ENCODE measurements around the gene HTR3B. TPM values are rescaled to one million over a fixed set of nuclear protein-coding genes. Genes with fewer than 3 reads are reported as not detected.
"Not testable (repeated sequence)": the region's sequence is repeated elsewhere in the genome, so short reads cannot be mapped to it uniquely, and the experiment has no call there.

Gene HTR3B
- total RNA-seq, 2 experiments from 2014 or later: not detected

DNA sequence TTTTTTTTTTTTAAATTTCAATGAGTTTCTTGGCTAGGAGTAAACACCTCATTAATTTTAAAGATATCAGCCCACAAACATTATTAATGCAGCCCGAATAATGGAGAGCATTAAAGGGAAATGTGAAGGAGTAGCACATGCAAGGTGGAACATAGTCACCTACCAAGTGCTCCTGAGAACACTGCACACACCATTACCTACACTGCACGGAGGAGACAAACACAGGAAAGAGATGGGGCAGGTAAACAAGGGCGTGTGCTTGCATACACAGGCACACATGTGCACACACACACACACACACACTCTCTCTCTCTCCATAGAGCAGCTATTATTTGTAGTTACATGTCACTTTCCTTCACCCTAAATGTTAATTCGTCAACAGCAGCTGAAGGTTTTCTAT lies 30.2 kb downstream of the HTR3B start:
- POLR2A ChIA-PET: no interaction called here
- CTCF ChIA-PET: no interaction called here

DNA sequence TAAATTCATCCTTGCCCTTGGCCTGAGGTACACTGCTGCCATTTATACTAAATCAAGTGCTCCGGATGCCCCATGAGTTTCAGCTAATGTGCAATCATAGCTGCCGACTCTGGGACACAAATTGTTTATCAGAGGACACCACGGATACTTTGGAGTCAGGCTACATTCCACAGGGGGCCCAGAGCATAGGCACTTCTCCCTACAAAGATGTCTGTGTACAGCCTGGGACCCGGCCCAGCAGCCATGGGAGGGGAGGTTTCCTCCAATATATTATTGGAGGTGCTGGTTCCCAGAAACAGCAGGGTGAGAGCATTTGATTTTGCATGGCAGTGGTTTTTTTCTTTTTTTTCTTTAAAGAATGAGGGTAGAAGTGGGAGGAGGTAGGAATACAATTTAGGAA lies 31.3 kb downstream of the HTR3B start:
- CTCF ChIA-PET: no interaction called here
- POLR2A ChIA-PET: no interaction called here

DNA sequence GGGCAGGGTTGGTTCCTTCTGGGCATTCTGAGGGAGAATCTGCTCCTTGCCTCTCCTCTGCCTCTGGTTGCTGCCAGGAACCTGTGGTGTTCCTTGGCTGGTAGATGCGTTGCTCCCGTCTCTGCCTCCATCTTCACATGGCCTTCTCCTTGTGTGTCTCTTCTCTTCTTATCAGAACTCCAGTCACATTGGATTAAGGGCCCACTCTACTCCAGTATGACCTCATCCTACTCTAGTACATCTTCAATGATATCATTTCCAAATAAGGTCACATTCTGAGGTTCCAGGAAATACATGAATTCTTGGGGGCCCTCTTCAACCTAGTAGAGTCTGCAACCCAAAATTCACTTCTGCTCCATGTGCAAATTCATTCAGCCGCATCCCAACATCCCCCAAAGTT lies 33.3 kb downstream of the HTR3B start:
- POLR2A ChIA-PET: no interaction called here
- CTCF ChIA-PET: no interaction called here

DNA sequence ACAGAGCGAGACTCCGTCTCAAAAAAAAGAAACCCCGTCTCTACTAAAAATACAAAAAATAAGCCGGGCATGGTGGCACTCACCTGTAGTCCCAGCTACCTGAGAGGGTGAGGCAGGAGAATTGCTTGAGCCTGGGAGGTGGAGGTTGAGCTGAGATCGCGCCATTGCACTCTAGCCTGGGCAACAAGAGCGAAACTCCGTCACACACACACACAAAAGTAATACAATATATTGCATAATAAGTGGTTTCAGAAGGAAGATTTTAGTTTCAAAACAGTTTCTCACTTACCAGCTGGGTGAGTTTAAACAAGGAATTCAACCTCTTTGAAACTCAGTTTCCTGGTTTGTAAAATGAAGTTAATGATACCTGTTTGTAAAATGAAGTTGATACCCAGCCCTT lies 37.7 kb downstream of the HTR3B start:
- POLR2A ChIA-PET: no interaction called here
- CTCF ChIA-PET: no interaction called here

DNA sequence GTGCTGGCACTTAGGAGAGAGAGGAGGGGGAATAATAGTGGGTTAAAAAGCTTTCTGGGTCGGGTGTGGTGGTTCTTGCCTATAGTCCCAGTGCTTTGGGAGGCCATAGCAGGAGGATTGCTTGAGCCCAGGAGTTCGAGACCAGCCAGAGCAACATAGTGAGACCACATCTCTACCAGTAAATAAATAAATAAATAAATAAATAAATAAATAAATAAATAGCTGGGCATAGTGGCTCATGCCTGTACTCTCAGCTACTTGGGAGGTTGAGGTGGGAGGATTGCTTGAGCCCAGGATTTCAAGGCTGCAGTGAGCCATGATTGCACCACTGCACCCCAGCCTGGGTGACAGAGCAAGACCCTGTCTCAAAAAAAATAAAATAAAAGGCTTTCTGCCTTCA lies 41.6 kb downstream of the HTR3B start:
- POLR2A ChIA-PET, CTCF ChIA-PET: not testable (repeated sequence)

DNA sequence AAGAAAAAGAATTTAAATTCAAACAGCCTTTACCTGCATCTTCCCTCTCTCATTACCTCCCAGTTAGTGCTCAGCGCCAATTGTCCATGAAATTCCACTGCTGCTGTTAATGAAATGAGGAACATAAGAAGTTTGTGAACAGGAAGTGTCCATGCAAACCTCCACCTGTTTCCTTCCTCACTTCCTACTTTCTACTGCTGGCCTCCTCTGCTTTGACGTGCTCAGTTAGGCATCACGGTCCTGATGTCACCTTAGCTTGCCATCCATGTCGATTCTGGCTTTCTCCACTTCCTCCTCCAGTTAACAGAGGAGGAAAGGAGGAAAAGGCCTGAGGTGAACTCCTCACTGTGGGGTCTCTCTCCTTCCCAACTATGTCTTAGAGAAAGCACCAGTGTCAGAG lies 43.4 kb downstream of the HTR3B start:
- ChIA-PET CTCF (interaction anchor here (0.6 kb wide), 1 partner anchor 150 kb away, joined by 3 read pairs; no protein-coding TSS in a partner anchor), POLR2A (no interaction called here)

GRCh38 chr11:113949891-113950290 lies 45.3 kb downstream of the HTR3B start:
- ChIA-PET CTCF (no interaction called here), POLR2A (no interaction called here)

DNA sequence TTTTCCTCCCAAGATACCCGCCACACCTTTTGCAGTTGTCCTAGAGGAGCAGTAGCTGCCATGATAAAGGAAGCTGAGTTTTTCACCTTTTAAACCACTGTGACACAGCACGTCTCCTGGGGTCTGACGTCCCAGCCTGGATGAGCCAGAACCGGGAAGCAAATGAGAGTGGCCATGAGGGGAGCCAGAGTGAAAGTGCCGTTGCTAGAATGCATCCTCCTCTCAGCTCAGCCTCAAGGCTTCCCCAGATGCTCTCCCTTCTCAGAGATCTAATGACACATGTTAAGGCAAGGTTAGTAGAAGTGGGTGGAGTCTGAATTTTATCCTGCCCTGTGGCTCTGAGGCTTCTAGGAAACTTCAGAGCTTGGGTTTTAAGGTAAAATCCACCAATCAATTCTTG lies 46.9 kb downstream of the HTR3B start:
- CTCF ChIA-PET: no interaction called here
- POLR2A ChIA-PET: no interaction called here

GRCh38 chr11:113952070-113952469 lies 47.5 kb downstream of the HTR3B start:
- CTCF ChIA-PET: interaction anchor here (0.6 kb wide), 1 partner anchor 47 kb away, joined by 3 read pairs; no protein-coding TSS in a partner anchor

GRCh38 chr11:113952588-113952987 lies 48.0 kb downstream of the HTR3B start:
- CTCF ChIA-PET: interaction anchor here (0.6 kb wide), 1 partner anchor 47 kb away, joined by 3 read pairs; no protein-coding TSS in a partner anchor
- POLR2A ChIA-PET: no interaction called here

More at GRCh38 chr11:113952070-113952469, 47.5 kb downstream of the HTR3B start:
- POLR2A ChIA-PET: no interaction called here

- CTCF ChIA-PET: no interaction called here
Observed at GRCh38 chr11:113954235-113954634, 49.6 kb downstream of the HTR3B start.

DNA sequence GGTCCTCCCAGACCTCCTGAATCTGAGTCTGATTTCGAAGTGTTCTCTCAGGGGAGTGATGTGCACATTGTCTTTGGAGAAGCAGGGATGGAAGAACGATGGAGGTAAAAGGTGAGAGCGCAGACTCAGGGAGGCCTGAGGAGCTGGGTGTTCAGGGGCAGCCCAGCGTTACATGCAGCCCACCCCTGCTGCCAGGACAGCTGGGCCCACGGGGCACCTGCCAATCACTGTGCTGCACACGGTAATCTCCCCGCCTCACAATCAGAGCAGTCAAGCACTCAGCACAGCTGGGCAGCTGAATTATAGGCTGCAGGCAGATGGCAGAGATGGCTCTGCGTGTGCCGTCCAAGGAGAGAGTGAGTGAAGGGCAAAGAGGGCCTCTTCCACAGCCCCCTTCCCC lies 52.4 kb downstream of the HTR3B start:
- ChIA-PET POLR2A (no interaction called here), CTCF (no interaction called here)

More at GRCh38 chr11:113954235-113954634, 49.6 kb downstream of the HTR3B start:
- POLR2A ChIA-PET: no interaction called here

- POLR2A ChIA-PET: no interaction called here
- CTCF ChIA-PET: no interaction called here
Observed at GRCh38 chr11:113960702-113961330, 56.2 kb downstream of the HTR3B start.

DNA sequence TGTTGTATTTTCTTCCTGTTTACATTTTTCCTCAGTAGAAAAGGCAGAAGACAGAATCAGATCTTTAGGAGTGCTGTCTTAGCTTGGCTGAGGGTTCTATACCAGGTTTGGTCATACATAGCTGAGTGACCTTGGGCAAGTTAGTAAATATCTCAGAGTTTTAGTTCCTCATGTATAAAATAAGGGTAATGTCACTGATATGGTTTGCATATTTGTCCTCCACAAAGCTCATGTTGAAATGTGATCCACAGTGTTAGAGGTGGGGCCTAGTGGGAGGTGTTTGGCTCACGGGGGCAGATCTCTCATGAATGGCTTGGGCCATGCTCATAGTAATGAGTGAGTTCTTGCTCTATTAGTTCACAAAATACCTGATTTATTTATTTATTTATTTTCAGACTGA lies 62.8 kb downstream of the HTR3B start:
- CTCF ChIA-PET: no interaction called here
- POLR2A ChIA-PET: no interaction called here

- CTCF ChIA-PET: no interaction called here
- POLR2A ChIA-PET: no interaction called here
Observed at GRCh38 chr11:113971506-113972195, 67.1 kb downstream of the HTR3B start.

GRCh38 chr11:113974741-113975470 lies 70.3 kb downstream of the HTR3B start, which contains the start of gene HTR3A:
Gene HTR3A (plus strand): TSS chr11:113975108. CDS start chr11:113975326, 218 bp downstream.
- ChIA-PET CTCF (no interaction called here), POLR2A (no interaction called here)

GRCh38 chr11:113977071-113977490 lies 72.5 kb downstream of the HTR3B start:
- CTCF ChIA-PET: interaction anchor here (0.6 kb wide), 1 partner anchor 291 kb away, joined by 4 read pairs; no protein-coding TSS in a partner anchor

DNA sequence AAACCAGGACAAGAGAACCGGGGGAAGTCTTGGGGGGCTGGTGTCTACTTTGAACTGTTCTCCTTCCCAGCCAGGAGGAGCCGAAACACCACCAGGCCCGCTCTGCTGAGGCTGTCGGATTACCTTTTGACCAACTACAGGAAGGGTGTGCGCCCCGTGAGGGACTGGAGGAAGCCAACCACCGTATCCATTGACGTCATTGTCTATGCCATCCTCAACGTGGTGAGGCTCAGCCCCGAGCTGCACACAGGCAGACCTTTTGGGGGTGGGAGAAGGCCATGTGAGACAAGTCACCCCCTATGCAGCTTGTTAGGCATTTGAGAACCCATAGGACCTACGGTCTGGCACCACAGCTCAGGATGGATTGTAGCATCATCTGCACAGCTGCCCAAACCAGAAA lies 73.1 kb downstream of the HTR3B start:
- ChIA-PET POLR2A (no interaction called here), CTCF (interaction anchor here (0.6 kb wide), 1 partner anchor 291 kb away, joined by 4 read pairs; no protein-coding TSS in a partner anchor)

More at GRCh38 chr11:113977071-113977490, 72.5 kb downstream of the HTR3B start:
- POLR2A ChIA-PET: no interaction called here

DNA sequence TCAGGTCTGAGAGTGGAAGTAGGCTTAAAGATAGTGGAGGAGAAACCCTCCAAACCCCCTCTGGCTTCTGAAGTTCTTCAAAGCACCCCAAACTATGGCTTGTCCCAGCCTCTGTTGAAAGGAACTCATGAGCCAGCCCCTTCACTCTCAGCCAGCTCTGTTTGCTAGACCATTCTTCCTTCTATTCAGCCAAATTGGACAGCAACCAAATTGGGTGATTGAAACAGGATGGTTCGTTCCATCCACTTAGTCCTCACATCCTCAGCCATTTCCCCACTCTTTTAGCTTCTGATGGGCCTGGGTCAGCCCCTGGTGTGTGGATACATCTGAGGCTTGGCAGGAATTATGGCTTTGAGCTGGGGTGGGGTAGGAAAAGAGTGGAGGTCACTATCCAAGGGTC lies 74.8 kb downstream of the HTR3B start:
- CTCF ChIA-PET: no interaction called here
- POLR2A ChIA-PET: no interaction called here

GRCh38 chr11:113980785-113981184 lies 76.2 kb downstream of the HTR3B start:
- ChIA-PET POLR2A (no interaction called here), CTCF (no interaction called here)

GRCh38 chr11:113982306-113982705 lies 77.7 kb downstream of the HTR3B start:
- POLR2A ChIA-PET: no interaction called here
- CTCF ChIA-PET: interaction anchor here (0.6 kb wide), 1 partner anchor 61 kb away, joined by 3 read pairs; no protein-coding TSS in a partner anchor

Measured in activated CD8-positive, alpha-beta memory T cell treated with anti-CD3 and anti-CD28 coated beads for 36 hours (primary cell).